ENCODE data around the gene SNRPB2.

- no peak for TF ChIP-seq CTCF (IDR thresholded peaks at IDR 0.05)
- no peak for TF ChIP-seq POLR2A (IDR thresholded peaks at IDR 0.05)
These were observed 746 bp upstream of the SNRPB2 start for GRCh38 chr20:16729080-16729479.
